ENCODE results near the gene ZNF48. TPM values are rescaled to one million over a fixed set of nuclear protein-coding genes. Genes with fewer than 3 reads are reported as not detected.

ZNF48 gene
- polyA plus RNA-seq, 1 of the 3 experiments (the other 2 are of a cell fraction), result 8.8 TPM

GRCh38 chr16:30409125-30410060 lies 14.2 kb downstream of the ZNF48 start:
- Histone ChIP-seq H3K27me3 (ENCODE audit: insufficient read depth) (no peaks in the 10 kb centered on the region), H3K36me3 (replicated peaks in 1 of 2; ENCODE audit: control insufficient read depth in 1 of 2, insufficient read depth in 2 of 2, low read length in 1 of 2) (peaks cover 12 to 14% of the 10 kb centered on the region in 2 experiments), H4K20me1 (ENCODE audit: insufficient read depth) (no peaks in the 10 kb centered on the region), H3K9me3 (no peaks in the 10 kb centered on the region), H3K79me2 (ENCODE audit: insufficient read depth) (peaks cover 36% of the 10 kb centered on the region), H3F3A (replicated peaks; ENCODE audit: insufficient read depth) (peaks cover 18% of the 10 kb centered on the region), H3K4me2 (peak overlapping the region; percentile 97; the same call in 1 of the 2 replicates), H3K4me3 (ENCODE audit: low read depth in 2 of 2, low read length in 1 of 2) (peak overlapping the region in 1 of 2 experiments; percentile 24; a peak in 1 of 4 replicates), H3K9ac (no peak overlapping the region), H3K9me2 (no peaks in the 10 kb centered on the region), H2AFZ (ENCODE audit: low read depth) (no peak overlapping the region), H3K27ac (ENCODE audit: low read depth in 2 of 2, low read length in 1 of 2) (peak overlapping the region; percentile 8 to 43), H3K4me1 (ENCODE audit: control insufficient read depth in 1 of 2, insufficient read depth in 2 of 2, low read depth in 1 of 2, low read length in 1 of 2) (peaks cover 11 to 15% of the 10 kb centered on the region in 2 experiments; a peak in 2 of 4 replicates)
- WGBS (ENCODE audit: low lambda C conversion rate), result 47% methylated on average over 14 of the region's 15 CpGs
- ChIA-PET POLR2A (interaction anchor here (0.5 to 1.9 kb wide), 9 partner anchors 8 to 472 kb away, joined by 3 to 12 read pairs (median 4); partner anchors contain the start of gene ZNF48), CTCF (interaction anchor here (0.6 to 4.8 kb wide), 27 partner anchors 9 to 318 kb away, joined by 3 to 38 read pairs (median 7); partner anchors contain the start of genes CD2BP2, DCTPP1, TBX6 and ZNF48)
- peak; percentile 91 for DNase-seq
- TF ChIP-seq USF1 (IDR thresholded peaks at IDR 0.05; ENCODE audit: borderline replicate concordance, low read depth), result no peak
- no peak for TF ChIP-seq GABPA (IDR thresholded peaks at IDR 0.05; ENCODE audit: low read depth)
- no peak for TF ChIP-seq RCOR1 (IDR thresholded peaks at IDR 0.05; ENCODE audit: low read length)
- no peak for TF ChIP-seq ELF1 (IDR thresholded peaks at IDR 0.05)
- no peak for TF ChIP-seq REST (IDR thresholded peaks at IDR 0.05; ENCODE audit: low read depth, low read length)
- peak; percentile 88 for TF ChIP-seq RAD21 (IDR thresholded peaks at IDR 0.05; ENCODE audit: low read length)
- no peak for TF ChIP-seq MAX (IDR thresholded peaks at IDR 0.05; ENCODE audit: low read depth)
- TF ChIP-seq EZH2phosphoT487 (IDR thresholded peaks at IDR 0.05; ENCODE audit: borderline replicate concordance, low read depth), result no peak
- no peak for TF ChIP-seq IRF3 (IDR thresholded peaks at IDR 0.05; ENCODE audit: low read depth, low read length)
- TF ChIP-seq FOXM1 (IDR thresholded peaks at IDR 0.05; ENCODE audit: low read depth), result no peak
- peak; percentile 93 for TF ChIP-seq CTCF (IDR thresholded peaks at IDR 0.05)
- TF ChIP-seq JUND (IDR thresholded peaks at IDR 0.05), result no peak
- TF ChIP-seq NRF1 (IDR thresholded peaks at IDR 0.05; ENCODE audit: low read depth, low read length), result no peak
- TF ChIP-seq ZBTB33 (IDR thresholded peaks at IDR 0.05; ENCODE audit: borderline replicate concordance, low read depth), result no peak
- TF ChIP-seq GATA2 (CRISPR knock-in tag; IDR thresholded peaks at IDR 0.05), result no peak
- no peak for TF ChIP-seq RXRA (IDR thresholded peaks at IDR 0.05; ENCODE audit: borderline replicate concordance, low read depth)
- no peak; the same call in 1 of the 2 replicates for TF ChIP-seq TCF12 (IDR thresholded peaks at IDR 0.05)
- no peak for TF ChIP-seq USF2 (IDR thresholded peaks at IDR 0.05; ENCODE audit: borderline replicate concordance, low read depth, low read length)
- peak; percentile 87; the same call in 1 of the 2 replicates for TF ChIP-seq SIN3A (IDR thresholded peaks at IDR 0.05; ENCODE audit: borderline replicate concordance, low read depth, low read length)

Data from SK-N-SH (cell line).